ENCODE results near the gene SLAIN2. TPM values are rescaled to one million over a fixed set of nuclear protein-coding genes. Genes with fewer than 3 reads are reported as not detected.
A peak's percentile ranks its signal among the peaks of the same experiment; 100 is the strongest.

SLAIN2 gene
- total RNA-seq, 1 experiment from 2014 or later: 12.5 TPM

DNA sequence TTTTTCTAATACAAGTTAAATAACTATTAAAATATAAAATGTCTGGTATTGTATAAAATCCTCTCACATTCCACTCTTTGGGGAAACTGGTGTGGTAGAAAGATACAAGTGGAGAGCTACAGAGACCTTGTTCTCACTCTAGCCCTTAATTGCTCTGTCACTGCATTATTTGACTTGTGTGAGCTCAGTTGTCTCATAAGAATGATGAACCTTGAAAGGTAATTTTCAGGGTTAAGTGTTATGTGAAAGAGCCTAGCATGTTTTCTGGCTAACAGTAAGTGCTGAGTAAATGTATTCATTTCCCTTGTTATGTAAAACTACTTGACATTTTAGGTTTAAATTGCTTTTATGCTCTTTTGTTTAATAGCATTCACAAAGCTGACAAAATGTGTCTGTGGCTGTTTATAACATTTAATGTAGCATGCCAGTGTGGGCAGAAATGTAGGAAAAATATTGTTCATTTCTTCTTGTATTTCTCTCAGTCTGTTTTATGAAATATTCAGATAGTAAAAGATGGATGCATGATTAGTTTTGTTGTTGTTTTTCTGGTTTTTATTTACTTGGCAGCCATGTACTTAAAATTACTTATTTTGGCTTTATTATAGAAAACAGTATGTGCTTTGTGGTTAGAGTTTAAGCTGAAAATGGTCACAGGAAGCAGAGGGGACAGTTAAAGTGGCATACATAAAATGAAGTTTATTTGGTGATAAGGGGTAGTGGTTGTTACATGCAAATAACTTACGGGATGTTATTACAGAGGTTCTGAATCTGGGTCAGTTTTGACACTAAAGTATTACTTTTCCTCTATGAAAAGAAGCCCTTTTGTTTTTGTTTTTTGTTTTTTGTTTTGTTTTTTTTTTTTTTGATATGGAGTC, 29.2 kb downstream of the SLAIN2 start:
- Histone ChIP-seq H3K36me3 (ENCODE audit: low read depth, low read length) (no peaks in the 10 kb centered on the region), H3K9me3 (ENCODE audit: low read length) (no peaks in the 10 kb centered on the region), H3K27me3 (ENCODE audit: low read length) (no peaks in the 10 kb centered on the region), H3K4me2 (ENCODE audit: low read length) (no peak overlapping the region), H3K4me3 (ENCODE audit: low read length) (no peak overlapping the region), H3K9me2 (replicated peaks; ENCODE audit: low read length) (no peaks in the 10 kb centered on the region), H3K9ac (ENCODE audit: low read length) (no peak overlapping the region), H3K4me1 (ENCODE audit: insufficient read depth, low read length) (peaks cover 17% of the 10 kb centered on the region), H3F3A (ENCODE audit: low read length, unreplicated experiment) (no peaks in the 10 kb centered on the region), H4K20me1 (ENCODE audit: low read length) (peaks cover 2% of the 10 kb centered on the region; the same call in 1 of the 2 replicates), H3K79me2 (ENCODE audit: low read length) (peaks cover 54% of the 10 kb centered on the region), H3K27ac (ENCODE audit: low read length) (no peak overlapping the region), H2AFZ (ENCODE audit: low read length) (no peak overlapping the region)
- TSS peak; percentile 17 for BruUV-seq (replicated peaks)
- ChIA-PET POLR2A (ENCODE audit: unreplicated experiment) (interaction anchor here (0.5 kb wide), 1 partner anchor 25 kb away, joined by 3 read pairs; no protein-coding TSS in a partner anchor), CTCF (no interaction called here)
- TF ChIP-seq EZH2 (IDR thresholded peaks at IDR 0.05; ENCODE audit: low read length, unreplicated experiment) (no peak), EZH2phosphoT487 (IDR thresholded peaks at IDR 0.05; ENCODE audit: borderline replicate concordance, low read length) (no peak)
- TF ChIP-seq, protein P1, sequence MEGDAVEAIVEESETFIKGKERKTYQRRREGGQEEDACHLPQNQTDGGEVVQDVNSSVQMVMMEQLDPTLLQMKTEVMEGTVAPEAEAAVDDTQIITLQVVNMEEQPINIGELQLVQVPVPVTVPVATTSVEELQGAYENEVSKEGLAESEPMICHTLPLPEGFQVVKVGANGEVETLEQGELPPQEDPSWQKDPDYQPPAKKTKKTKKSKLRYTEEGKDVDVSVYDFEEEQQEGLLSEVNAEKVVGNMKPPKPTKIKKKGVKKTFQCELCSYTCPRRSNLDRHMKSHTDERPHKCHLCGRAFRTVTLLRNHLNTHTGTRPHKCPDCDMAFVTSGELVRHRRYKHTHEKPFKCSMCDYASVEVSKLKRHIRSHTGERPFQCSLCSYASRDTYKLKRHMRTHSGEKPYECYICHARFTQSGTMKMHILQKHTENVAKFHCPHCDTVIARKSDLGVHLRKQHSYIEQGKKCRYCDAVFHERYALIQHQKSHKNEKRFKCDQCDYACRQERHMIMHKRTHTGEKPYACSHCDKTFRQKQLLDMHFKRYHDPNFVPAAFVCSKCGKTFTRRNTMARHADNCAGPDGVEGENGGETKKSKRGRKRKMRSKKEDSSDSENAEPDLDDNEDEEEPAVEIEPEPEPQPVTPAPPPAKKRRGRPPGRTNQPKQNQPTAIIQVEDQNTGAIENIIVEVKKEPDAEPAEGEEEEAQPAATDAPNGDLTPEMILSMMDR (conservative IDR thresholded peaks at IDR 0.05; ENCODE audit: low read depth, low read length): no peak
- DNase-seq (no peak), ATAC-seq (no peak)
- intact Hi-C loops (cut with micrococcal nuclease): no loop called here

DNA sequence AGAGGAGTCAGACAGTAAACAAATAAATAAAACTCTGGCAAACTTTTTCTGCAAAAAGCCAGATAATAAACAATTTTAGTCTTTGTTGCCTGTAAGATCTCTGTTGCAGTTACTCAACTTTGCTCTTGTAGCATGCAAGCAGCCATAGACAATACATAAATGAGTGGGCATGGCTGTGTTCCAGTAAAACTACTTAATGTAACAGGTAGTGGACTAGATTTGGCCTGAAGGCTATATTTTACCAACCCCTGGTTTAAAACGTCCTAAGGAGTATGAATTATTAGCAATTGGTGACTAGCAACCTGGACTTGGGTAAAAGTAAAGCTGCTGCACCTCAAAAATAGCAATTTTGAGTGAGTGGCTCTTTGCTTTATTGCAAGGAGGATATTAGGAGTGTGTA, 30.9 kb downstream of the SLAIN2 start:
- ATAC-seq (no peak), DNase-seq (no peak)
- Histone ChIP-seq H3K4me3 (ENCODE audit: low read length) (no peak overlapping the region), H3K27ac (ENCODE audit: low read length) (no peak overlapping the region), H3K4me2 (ENCODE audit: low read length) (no peak overlapping the region), H3K79me2 (ENCODE audit: low read length) (peaks cover 37% of the 10 kb centered on the region), H3K9ac (ENCODE audit: low read length) (no peak overlapping the region), H3K4me1 (ENCODE audit: insufficient read depth, low read length) (peaks cover 23% of the 10 kb centered on the region), H3K27me3 (ENCODE audit: low read length) (no peaks in the 10 kb centered on the region), H4K20me1 (ENCODE audit: low read length) (peaks cover 3% of the 10 kb centered on the region; the same call in 1 of the 2 replicates), H3F3A (ENCODE audit: low read length, unreplicated experiment) (no peaks in the 10 kb centered on the region), H2AFZ (ENCODE audit: low read length) (no peak overlapping the region), H3K36me3 (ENCODE audit: low read depth, low read length) (no peaks in the 10 kb centered on the region), H3K9me2 (replicated peaks; ENCODE audit: low read length) (no peaks in the 10 kb centered on the region), H3K9me3 (ENCODE audit: low read length) (no peaks in the 10 kb centered on the region)
- no TSS peak for BruUV-seq (replicated peaks)
- ChIA-PET CTCF (interaction anchor here (0.5 kb wide), 1 partner anchor 31 kb away, joined by 7 read pairs; the partner anchor contains the start of gene SLAIN2), POLR2A (ENCODE audit: unreplicated experiment) (no interaction called here)
- TF ChIP-seq EZH2 (IDR thresholded peaks at IDR 0.05; ENCODE audit: low read length, unreplicated experiment): no peak
- TF ChIP-seq, protein P1 (conservative IDR thresholded peaks at IDR 0.05; ENCODE audit: low read depth, low read length): no peak
- no peak for TF ChIP-seq EZH2phosphoT487 (IDR thresholded peaks at IDR 0.05; ENCODE audit: borderline replicate concordance, low read length)
- intact Hi-C loops (cut with micrococcal nuclease): no loop called here
